SK-N-SH (cell line): ENCODE data around the gene FRMD7.

Experiments used
- CTCF ChIP-seq: fragments of 200-600 bp; sonication (generic); IDR thresholded peaks from 2 replicates; pipeline ENCODE4 v1.6.1; 2017; ENCODE audit warnings: antibody characterized with exemption, mild to moderate bottlenecking, moderate library complexity
- EP300 ChIP-seq, 2 experiments: IDR thresholded peaks; 2 replicates each; pipeline versions ENCODE4 v1.4.0 to v1.6.1; 2012; ENCODE audit warnings: borderline replicate concordance in 1 of 2, low read depth in 1 of 2, low read length in 1 of 2
- EZH2phosphoT487 ChIP-seq: fragments of 200-600 bp; sonication (generic); IDR thresholded peaks from 2 replicates; pipeline ENCODE4 v1.6.1; 2017; ENCODE audit warnings: low read depth, mixed run types, mild to moderate bottlenecking, antibody characterized with exemption, moderate library complexity, borderline replicate concordance
- GABPA ChIP-seq: IDR thresholded peaks from 2 replicates; pipeline ENCODE4 v1.4.0; 2012; ENCODE audit warnings: low read depth, mild to moderate bottlenecking
- PBX3 ChIP-seq: IDR thresholded peaks from 2 replicates; pipeline ENCODE4; 2012
- POLR2AphosphoS5 ChIP-seq: IDR thresholded peaks from 2 replicates; pipeline ENCODE4 v1.6.1; 2012; ENCODE audit warnings: low read depth, low read length
- RXRA ChIP-seq: IDR thresholded peaks from 2 replicates; pipeline ENCODE4 v1.4.0; 2012; ENCODE audit warnings: low read depth, mild to moderate bottlenecking, borderline replicate concordance
- SIN3A ChIP-seq: IDR thresholded peaks from 2 replicates; pipeline ENCODE4 v1.6.1; 2012; ENCODE audit warnings: low read depth, mild to moderate bottlenecking, low read length, moderate library complexity, borderline replicate concordance
- TAF1 ChIP-seq: IDR thresholded peaks from 2 replicates; pipeline ENCODE4 v1.6.1; 2012; ENCODE audit warnings: low read depth, mild to moderate bottlenecking, low read length, moderate library complexity, borderline replicate concordance
- ZBTB33 ChIP-seq: IDR thresholded peaks from 2 replicates; pipeline ENCODE4 v1.4.0; 2012; ENCODE audit warnings: low read depth, borderline replicate concordance

- TF ChIP-seq CTCF (no peak), ZBTB33 (no peak), EZH2phosphoT487 (no peak), PBX3 (peak; percentile 58), TAF1 (no peak), EP300 (IDR thresholded peaks at IDR 0.05; ENCODE audit: borderline replicate concordance in 1 of 2, low read depth in 1 of 2, low read length in 1 of 2) (no peak), POLR2AphosphoS5 (no peak), SIN3A (no peak), GABPA (no peak), RXRA (no peak)
Observed at GRCh38 chrX:132086672-132087071, 41.1 kb downstream of the FRMD7 start.
